Stimulated activated CD8-positive, alpha-beta memory T cell treated with anti-CD3 and anti-CD28 coated beads, Interleukin-7, amount 100 ng/mL, for 48 hours (primary cell): ENCODE measurements around the gene PRPF8.

Experiments
- DNase-seq, 2 donors: peaks; one replicate each; pipeline ENCODE4 v3.0.0-alpha.2; 2020; ENCODE audit warnings: low read depth in 1 of 2; ENCODE audit errors: extremely low read depth in 1 of 2

The PRPF8 gene

DNA sequence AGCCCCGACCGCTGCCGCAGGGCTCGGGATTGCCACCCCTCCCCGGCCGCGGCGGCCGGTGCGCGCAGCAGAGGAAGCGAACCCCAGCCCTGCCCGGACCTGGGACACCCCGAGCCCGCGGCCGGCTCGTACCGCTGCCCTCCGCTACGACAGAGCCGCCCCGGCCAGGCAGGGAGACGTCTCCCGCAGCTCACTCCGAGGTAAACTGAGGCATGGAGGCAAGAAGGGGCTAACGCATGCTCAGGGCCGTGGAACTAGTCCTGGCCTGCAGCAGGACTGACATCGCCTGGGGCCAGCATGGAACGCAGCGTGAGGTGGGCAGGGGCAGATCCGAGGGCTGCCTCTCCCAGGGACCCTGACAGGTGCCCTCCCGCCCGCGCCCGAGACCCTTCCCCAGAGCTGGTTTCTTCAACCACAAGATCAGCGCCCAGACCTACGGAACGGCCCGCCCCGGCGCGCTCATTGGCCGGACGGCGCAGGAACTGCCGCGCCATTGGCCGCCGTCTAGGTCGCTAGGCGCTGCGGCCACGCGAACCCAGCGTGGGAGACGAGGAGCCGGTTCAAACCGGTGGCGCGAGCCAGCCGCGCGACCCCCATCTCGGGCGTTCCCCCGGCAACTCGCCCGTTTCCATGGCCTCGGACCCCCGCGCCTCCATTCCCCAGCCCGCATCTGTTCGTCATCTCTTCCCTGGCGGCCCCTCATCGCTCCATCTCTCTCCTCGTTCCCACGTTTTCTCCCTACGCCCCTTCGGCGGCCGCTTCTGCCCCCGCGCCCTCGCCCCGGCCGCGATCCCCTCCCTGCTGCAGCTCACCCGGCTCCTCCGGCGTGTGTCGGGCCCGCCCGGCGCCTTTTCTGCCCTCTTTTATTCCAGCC is 56.4 kb downstream of the PRPF8 start, which contains the start of gene SLC43A2:
Gene SLC43A2 (minus strand): TSS at position 853 of the 874 bp plus-strand sequence. CDS start 960 bp downstream, outside the sequence.
- DNase-seq, result peak; percentile 50 to 56

DNA sequence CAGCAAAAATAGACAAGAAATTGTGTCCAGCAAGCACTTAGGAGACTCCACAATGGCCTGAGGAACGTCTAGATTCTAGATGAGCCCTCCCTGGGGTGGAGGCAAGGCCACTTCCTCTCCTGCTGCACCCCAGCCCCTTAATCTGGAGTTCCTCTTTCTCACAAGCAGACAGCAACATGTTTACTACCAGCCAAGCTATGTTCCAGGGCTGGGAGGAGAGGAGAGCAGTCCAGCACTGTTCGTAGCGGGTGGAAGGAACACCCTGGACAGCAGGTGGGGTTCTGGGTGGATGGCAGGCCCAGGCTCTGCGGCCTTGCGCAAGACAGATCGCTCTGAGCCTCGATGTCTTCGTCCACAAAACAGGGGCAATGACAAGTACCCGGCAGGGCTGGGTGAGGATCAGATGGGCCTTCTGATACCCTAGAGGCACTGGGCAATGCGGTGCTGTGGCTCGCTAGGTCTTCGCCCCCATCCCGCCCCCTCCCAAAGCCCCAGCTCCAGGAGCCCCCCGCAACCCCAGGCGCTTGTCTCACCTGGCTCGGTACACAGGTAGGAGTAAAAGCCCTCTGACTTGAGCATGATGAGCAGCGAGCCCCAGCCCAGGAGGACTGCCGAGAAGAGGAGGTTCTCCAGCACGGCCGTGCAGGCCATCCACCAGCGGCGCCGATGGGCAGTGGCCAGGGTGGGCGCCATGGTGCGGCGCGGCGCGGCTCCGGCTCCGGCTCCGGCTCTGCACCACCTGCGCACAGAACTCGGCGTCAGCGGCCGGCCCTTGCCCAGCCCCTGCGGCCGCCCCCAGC is 57.3 kb downstream of the PRPF8 start:
- DNase-seq, result no peak

DNA sequence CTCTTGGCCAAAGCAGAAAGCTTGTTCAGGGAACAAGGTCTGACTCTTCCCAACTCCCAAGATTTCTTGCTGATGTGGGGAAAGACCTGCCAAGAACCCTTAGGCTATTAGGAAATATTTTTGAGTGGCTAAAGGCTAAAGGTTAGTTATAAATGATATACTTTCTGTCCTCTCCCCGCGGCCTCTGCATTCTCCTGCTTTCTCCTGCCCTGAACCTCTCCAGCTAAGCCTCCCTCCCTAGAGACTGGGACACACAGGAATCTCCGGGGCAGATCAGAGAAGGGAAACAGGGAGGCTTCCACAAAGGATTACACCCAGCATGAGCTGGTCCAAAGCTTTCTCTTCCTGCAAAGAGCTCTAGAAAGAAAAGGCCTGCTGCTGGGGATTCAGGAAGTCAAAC is 58.3 kb downstream of the PRPF8 start:
- no peak for DNase-seq

DNA sequence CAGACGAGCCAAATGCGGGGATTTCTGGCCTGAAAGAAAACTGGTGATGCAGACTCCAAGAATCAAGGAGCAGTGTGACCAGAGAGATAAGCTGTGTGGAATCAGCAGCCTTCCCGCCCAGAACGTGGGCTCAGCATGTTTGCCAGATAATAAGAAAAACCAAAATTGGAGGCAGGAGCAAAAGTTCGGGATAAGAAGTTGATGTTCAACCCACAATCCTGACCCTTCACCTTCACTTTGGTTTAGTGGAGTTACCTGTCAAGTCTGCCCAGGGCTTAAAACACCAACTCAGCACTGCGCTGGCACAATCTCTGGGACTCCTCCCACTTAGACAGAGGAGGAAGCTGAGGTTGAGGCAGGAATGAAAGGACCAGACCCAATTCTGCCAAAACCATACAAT is 59.1 kb downstream of the PRPF8 start:
- no peak for DNase-seq

DNA sequence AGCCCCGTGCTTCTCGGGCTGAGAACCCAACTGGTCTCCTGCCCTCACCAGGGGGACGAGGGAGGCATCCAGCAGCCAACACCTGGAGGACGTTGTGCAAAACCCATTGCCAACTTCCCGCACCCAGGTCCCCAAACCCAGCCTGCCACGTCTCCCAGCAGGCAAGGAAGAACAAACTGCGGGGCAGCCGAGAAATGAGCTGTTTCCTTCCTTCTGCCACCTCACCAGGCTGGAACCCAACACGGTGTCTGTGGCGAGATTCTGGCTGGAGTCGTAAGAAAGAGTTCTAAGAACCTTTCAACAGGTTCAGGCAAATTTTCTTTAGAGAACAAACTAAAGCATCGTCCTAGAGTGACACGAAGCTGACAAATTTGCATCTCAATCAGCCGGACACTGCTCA is 59.6 kb downstream of the PRPF8 start:
- DNase-seq, result no peak

DNA sequence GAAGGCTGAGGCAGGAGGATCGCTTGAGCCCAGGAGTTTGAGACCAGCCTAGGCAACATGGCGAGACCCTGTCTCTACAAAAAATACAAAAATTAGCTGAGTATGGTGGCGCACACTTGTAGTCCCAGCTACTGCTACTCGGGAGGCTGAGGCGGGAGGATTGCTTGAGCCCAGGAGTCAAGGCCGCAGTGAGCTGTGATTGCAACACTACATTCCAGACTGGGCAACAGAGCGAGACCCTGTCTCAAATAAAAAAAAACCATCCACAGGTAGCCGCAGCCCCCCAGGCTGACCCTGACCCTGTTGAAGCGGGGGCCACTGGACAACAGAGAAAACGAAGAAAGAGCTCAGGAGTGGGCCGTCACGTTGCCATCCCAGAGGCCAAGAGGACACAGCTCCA is 60.0 kb downstream of the PRPF8 start:
- DNase-seq, result no peak

DNA sequence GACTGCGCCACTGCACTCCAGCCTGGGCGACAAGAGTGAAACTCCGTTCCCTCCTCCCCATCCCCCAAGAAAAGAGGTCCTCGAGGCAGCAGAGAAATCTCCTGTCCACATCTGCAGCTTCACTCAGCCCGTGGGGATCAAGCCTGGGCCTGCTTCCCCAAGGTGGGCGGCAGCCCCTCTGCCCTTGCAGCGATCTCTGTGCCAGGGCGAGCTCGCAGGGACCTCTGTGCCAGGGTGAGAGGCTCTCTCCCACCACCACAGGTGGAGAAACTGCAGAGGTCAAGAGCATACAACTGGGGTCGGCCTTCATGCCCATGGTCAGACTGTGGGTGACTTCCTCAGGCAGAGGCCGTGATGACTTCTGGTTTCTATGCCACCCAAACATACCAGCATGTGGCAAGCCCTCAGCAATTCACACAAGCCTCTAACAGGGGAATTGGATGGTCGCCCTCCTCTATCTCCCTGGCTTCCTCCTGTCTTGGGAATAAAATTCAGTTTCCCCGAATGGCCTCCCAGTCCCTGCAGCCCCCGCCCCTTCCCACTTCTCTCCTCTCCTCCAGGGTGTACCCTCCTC is 61.5 kb downstream of the PRPF8 start:
- no peak for DNase-seq

DNA sequence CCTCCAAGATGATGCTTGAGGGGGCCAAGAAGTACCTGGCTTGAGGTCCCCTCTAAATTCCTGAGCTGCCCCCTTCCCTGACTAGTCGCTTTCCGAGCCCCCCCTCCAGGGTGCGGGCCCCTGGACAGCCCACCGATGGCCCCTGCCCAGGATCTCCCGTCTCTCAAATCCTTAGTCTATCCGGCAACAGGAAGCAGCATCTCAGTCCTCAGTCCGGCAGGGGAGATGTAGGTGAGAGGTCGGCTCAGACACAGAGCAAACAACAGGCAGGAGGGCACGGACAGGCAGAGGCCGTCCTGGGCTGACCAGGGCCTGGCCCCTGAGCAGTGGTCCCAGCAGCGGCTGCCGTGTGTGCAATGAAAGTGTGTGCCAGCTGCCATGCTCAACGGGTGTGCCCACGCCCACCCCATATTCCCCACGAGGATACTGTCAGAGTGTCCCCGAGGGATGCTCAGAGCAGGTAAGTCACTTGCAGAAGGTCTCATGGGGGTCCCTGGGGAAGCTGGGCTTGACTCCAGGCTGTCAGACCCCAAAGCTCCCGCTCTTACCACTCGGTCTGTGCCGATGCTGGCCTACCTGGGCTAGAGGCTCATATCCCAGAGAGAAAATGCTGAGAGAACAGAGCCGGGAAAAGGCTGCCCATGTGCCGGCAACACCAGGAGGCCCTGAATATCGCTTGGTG is 63.3 kb downstream of the PRPF8 start:
- DNase-seq, result no peak

DNA sequence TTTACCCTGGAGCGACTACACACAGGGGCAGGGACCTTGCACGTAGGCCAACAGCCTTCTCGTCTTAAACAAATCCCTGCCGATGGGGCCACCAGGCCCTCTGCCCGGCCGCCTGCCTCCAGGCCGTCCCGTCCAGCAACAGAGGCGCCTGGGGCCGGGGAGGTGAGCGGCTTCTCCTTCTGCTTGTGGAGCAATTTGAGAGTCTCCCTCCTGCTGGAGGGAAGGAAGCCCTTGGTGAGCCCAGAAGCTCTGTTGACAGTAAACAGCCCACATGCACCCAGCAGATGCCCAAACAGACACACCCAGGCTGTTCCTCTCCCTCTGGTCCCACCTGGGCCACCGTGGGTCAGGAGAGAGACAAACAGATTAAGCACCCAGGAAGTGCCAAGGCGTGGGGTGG is 64.2 kb downstream of the PRPF8 start:
- DNase-seq, result no peak

DNA sequence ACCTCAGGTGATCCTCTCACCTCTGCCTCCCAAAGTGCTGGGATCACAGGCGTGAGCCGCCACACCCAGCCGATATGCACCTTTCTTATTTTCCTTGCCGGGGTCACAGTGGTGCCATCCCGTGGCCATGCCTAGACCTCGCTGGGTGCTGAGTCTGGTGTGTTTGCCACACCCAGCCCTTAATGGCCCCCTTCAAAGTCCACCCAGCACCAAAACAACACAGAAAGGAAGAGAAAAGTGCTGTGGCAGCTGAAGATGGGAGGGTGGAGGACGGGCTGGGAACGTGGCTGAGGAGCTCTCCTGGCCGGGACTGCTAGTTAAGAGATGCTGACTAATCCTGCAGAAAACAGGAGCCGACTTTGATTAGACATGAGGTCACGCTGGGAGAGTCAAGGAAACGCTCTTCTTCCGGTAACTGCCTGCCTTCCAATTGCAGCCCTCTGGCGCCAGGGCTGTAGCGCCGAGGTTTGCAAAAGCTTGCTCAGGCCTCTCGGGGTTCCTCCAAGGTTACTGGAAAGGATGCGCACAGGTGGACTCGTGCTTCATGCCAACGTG is 67.0 kb downstream of the PRPF8 start:
- DNase-seq, result no peak

DNA sequence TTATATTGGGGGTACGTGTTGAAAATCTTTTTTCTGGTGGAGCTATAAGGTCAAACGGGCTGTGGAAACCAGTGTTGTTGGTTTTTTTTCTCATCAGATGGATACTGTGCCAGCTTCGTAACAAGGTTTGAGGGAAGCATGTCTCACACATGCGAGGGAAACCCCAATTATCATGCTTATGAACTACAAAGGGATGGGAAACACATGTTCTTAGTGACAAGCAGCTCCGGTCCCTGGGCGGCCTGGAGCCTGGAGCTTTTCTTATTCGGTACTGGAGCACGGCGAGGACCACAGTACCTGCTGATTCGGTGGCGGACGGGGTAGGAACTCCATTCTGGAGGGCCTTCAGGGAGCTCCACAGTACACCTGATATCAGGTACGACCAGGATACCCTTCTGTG is 68.6 kb downstream of the PRPF8 start:
- DNase-seq, result no peak

DNA sequence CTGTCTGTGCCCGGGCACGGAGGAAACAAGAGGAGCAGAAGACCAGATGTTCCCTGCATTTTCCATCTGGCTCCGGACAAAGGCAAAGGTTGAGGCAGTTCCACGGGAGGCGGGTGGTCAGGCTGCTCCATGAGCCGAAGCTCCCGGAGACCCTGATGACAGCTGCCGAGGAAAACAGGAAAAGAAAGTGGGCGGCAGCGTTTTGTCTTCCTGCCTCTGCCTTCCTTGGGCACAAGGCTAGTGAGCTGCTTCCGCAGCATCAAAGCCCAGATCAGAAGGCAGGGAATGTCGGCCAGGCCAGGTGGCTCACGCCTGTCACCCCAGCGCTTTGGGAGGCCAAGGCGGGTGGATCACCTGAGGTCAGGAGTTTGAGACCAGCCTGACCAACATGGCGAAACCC is 72.3 kb downstream of the PRPF8 start:
- DNase-seq, result no peak

DNA sequence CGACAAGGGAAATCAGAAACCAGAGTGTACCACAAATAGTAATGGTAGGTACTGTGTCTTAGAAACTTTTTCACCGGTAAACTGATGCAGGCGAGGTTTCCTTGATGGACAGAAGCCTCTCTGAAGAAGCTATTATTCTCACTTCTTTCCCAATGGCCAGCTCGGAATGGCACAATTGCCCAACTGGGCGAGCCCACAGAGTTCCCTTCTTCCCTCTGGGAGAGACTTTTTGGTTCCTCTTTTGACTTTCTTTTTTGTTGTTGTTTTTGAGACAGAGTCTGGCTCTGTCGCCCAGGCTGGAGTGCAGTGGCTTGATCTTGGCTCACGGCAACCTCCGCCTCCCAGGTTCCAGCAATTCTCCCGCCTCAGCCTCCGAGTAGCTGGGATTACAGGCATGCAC is 73.0 kb downstream of the PRPF8 start:
- DNase-seq, result no peak

DNA sequence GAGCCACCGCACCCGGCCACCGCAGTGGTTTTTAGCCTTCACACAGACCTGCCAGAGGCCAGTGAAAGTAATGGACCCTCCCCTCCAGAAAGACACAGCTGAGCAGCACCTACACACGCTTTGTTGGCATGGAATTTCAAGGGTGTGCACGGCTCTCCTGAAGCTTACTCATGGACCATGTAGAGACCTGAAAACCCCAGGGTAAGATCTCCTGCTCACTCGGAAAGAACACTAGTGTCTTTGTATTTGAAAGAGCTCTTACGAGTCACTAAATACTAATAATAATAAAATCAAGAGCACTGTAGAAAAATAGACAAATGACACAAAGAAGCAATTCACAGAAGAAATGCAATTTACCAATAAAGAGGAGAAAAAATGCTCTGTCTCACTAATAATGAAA is 76.0 kb downstream of the PRPF8 start:
- no peak for DNase-seq

DNA sequence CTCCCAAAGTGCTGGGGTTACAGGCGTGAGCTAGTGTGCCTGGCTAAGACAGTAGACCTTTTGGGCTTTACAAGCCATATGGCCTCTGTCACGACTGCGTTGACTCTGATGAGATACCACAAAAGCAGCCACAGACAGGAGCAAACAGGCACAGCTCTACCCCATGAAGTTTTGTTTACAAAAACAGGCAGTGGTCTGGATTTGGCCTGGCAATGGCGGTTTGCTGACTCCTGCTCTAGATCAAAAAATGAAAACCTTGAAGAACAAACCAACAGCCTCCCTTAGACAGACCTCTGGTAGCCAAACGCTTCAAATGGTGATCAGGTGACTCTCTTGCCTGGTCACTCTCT is 76.7 kb downstream of the PRPF8 start:
- no peak for DNase-seq

DNA sequence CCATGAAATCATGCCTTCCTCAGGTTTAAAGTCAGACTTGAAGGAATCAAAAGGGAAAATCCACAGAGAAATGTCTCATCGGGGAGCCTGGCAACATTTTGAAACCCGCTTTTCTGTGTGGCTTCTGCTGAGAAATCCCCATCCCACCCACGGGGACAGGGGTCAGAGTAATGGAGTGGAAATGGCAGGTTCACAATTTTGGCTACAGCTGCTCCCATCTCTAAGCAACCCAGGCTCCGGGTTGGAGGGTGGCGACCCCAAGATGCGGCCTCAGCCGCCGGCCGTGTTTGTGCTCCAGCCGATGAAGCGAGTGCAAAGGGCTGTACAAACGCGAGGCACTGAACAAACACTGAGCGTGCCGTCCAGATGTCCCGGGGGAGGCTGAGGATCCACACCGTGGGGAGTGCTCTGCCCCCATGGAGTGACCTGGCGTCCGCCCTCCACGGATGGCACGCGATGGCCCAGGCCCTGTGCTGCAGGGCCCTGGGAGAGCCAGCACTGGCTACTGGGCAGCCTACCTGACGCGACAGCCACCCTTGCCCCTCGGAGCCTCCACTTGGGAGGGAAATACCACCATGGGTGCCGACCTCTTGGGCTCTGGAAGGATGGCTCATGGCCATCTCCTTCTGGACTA is 78.2 kb downstream of the PRPF8 start:
- DNase-seq, result peak in 1 of 2 donors; percentile 32

DNA sequence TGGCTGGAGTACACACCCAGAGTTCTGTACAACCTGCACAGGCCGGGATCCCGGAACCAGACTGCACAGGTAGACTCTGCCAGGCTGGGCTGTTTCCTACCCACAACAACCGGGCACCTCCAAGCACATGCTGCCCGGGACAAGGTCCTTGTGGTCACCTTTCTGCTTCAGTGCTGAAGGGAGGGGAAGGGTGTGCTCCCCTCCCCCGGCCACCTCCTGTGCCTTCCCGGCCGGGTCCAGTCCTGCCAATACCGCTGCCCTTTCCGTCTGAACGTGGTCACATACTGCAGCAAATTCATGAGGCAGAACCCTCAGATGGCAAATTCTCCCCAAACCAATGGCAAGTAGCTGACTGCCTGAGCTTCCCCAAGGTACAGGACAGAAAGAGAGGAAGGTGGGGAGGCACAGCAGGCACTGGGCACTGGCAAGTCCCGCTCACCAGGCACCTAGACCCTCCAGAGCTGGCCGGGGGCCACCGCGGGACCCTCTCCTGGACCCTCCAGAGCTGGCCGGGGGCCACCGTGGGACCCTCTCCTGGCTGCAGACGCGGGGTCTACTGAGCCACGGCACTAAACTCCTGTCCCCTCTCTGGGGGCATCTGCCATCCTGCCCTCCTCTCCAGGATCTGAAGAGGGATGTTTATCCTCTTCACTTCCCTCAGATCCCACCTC is 78.9 kb downstream of the PRPF8 start:
- no peak for DNase-seq

DNA sequence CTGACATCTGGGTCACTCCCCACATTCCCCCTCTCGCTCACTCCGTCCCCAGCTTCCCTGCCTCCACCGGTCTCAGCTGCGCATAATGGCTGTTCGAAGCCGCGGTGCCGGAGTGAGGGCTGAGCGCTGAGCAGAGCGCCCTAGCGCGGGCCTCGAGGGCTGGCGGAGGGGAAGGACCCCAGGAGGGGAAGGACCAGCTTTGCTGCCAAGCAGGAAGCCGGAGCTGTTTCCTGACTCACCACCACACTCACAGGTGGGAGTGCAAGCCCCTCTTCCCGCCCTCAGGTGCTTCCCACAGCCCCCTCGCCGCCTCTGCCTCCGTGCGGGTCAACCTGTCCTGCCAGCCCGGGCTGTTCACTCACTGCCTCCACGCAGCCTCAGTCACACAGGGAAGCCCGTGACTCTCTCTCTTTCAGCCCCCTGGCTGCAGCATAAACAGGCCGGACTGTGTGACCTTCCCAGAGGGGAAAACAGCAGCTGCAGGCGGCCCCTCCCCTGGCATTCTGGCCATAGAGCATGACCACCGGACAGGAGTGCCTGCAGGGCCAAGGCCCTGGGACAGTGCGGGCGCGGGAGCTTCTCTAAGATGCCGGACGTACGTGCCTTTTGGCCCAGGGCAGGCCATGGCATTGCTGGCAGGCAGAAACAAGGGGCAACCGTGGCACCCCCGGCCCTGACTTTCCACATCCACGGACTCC is 79.7 kb downstream of the PRPF8 start:
- DNase-seq, result no peak

DNA sequence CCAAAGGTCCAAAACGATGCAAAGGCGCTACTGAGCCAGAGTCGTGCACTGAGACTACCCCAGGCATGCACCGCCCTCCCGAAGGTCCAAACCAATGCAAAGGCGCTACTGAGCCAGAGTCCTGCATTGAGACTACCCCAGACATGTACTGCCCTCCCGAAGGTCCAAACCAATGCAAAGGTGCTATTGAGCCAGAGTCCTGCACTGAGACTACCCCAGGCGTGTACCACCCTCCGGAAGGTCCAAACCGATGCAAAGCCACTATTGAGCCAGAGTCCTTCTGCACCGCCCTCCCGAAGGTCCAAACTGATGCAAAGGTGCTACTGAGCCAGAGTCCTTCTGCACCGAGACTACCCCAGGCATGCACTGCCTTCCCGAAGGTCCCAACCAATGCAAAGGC is 83.1 kb downstream of the PRPF8 start:
- no peak for DNase-seq
